HG03196 (cell line): Measurements from ENCODE around the gene FARS2.
"Not testable (repeated sequence)": the region's sequence is repeated elsewhere in the genome, so short reads cannot be mapped to it uniquely, and the experiment has no call there.

Source experiments
- ATAC-seq: cut with Tn5 transposase; IDR thresholded peaks from one replicate; pipeline ENCODE4 v1.9.1; 2021; ENCODE audit not compliant: unreplicated experiment

The FARS2 gene

DNA sequence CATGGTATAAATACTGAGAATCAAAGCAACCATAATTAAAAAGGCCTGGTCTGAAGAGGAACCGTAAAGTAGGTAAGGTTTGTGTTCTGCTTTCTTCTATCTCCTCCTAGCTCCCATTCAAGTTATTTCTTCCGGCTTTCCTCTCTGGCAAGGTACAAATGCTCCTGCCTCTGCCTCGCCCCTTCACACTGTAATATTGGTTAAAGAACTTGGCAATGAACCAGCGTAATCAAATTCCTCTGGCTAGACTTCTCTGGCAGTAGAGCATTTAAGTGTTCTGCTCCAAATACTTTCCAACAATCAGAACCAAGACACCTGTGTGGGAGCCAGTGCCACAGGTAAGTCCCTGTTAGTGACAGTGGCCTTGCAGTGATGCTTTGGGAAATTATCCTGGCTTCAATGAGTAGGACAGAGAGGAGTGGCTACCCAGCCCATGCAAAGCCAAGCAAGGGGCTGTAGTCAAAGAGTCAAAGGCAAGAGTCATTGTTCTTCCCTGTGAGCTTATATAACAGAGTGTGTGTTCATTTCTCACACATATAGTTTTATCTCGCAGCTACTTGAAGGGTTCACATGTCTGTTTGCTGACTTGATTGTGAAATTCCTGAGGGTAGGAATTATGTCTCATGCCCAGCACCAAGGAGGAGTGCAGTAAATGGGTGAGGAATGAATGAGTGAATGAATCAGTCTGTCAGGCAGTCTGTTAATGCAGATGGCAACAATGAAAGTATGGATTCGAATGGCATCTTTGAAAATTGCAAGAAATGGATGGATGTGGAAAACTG, 416.1 kb downstream of the FARS2 start:
- no peak for ATAC-seq

DNA sequence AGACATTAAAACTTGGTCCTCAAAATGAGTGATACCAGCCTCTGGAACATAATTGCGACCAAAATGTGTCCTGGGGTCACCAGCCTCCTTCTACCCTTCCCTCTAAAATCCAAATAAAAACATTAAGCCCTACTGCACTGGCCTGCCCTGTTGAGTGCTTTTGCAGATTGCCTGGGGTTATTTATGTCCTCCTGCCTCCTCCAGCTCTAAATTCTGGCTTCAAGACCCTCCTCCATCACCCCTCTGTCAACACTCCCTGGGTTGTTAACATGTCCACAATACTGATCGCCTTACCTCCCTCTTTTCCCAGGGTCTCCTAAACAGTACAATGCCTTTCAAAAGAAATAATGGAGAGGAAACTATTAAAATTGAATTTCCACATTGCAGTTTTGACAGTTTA, 418.0 kb downstream of the FARS2 start:
- ATAC-seq = no peak

DNA sequence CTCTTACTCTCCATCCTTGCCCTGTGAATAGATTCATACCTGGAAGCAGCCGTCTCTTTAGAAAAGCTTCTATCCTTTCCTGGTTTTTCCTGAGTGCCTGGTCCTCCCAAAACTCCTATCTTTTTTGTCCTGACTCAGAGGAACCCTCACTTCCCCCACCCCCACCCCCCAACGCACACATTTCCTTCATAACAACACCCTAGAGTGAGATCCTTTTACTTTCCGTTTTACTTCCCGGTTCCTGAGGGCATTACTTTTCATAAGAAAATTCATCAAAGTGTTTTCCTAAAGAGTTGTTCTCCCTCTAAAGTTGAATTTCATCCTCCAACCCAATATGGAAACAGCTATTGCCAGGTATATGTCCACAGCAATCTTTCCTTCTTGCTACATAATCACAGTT, 418.4 kb downstream of the FARS2 start:
- ATAC-seq = no peak

DNA sequence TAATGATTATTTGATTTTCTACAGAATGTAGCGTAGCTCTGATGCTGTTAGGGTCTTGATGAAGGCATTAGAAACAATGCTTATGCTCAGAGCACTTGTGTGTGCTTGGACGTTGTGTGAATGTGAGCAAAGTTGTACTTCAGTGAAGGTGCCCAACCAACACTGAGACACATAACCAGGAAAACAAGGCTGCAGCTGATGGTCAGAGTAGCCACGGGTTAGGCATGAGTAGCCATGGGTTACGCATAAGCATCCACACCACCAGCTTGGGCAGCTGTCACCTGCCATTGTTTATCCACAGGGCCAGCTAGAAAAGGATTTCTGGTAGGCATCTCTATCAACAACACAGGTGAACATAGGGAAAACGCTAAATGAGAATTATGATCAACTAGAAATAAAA, 418.8 kb downstream of the FARS2 start:
- no peak for ATAC-seq

DNA sequence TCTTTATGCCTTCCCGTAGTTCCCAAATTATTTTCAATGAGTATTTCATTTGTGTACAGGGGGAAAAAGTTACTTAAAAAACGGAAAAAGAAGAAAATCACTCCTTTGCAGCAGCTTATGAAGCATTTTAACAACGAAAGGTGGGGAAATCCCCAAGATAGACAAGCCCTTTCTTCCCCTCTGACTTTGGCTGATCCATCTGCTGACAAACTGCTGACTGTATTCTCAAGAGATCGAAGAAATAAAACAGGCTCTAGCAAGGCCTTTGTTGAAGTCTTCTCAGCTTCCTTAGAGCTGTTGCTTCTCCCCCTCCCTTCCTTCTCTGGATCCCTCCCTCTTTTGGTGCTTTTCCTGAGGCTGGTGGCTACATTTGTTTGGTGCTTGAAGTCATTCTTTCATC, 420.2 kb downstream of the FARS2 start:
- no peak for ATAC-seq

DNA sequence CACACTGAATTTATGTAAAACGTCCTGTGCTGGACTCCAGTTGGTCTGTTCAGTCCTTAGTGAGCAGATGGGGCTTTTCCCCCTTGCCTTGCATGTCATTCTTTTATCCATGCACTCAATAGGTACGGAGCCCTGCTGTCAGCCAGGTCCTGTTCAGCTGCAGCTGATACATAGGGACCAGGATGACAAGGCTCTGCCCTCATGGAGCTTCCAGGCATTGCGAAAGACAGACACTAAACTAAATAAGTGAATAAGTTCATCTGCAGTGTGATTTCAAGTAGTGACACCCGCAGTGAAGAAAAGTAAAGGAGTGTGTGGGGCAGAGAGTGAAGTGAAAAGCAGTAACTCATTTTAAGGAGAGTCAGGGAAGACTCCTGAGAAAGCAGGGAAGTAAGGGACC, 421.2 kb downstream of the FARS2 start:
- ATAC-seq = no peak

DNA sequence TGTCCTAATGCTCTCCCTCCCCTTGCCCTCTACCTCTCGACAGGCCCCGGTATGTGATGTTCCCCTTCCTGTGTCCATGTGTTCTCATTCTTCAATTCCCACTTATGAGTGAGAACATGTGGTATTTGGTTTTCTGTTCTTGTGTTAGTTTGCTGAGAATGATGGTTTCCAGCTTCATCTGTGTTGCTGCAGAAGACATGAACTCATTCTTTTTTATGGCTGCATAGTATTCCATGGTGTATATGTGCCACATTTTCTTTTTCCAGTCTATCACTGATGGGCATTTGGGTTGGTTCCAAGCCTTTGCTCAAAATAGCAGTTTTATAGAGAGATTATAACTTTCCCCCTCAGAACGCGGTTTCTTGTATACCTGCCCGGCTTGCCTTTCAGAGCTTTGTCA, 422.4 kb downstream of the FARS2 start:
- not testable (repeated sequence) for ATAC-seq

DNA sequence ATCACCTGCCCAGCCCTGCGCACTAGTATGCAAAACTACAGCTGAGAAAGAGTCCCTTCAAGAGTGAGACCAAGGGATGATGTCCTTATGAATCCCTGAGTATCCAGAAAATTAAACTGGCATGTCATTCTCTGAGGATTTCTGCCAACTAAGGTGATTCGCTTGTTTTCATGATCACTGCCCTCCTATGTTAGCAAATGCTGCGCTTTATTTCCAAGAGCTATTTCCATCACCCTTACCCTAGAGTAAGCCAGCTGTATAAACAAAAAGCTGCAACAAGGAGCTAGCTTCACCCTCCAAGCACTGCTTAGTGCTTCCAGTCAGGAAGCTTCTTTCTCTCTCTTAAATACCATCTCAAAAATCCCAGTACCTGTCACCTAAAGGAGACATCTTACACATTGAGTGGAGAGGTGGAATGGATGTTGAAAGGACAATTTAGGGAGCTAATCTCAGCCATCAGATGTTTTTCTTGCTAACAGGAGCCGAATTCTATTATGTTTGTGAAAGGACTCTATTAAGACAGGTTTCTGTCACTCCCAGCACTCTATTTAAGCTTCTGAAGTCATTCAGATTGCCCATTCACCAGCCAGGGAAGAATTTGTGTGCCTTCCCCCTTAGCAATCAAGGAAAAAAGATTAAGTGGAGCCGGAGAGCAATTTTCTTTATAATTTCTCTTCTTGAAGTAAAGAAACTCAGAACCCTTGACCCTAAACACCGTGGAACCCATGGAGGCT, 423.2 kb downstream of the FARS2 start:
- no peak for ATAC-seq

DNA sequence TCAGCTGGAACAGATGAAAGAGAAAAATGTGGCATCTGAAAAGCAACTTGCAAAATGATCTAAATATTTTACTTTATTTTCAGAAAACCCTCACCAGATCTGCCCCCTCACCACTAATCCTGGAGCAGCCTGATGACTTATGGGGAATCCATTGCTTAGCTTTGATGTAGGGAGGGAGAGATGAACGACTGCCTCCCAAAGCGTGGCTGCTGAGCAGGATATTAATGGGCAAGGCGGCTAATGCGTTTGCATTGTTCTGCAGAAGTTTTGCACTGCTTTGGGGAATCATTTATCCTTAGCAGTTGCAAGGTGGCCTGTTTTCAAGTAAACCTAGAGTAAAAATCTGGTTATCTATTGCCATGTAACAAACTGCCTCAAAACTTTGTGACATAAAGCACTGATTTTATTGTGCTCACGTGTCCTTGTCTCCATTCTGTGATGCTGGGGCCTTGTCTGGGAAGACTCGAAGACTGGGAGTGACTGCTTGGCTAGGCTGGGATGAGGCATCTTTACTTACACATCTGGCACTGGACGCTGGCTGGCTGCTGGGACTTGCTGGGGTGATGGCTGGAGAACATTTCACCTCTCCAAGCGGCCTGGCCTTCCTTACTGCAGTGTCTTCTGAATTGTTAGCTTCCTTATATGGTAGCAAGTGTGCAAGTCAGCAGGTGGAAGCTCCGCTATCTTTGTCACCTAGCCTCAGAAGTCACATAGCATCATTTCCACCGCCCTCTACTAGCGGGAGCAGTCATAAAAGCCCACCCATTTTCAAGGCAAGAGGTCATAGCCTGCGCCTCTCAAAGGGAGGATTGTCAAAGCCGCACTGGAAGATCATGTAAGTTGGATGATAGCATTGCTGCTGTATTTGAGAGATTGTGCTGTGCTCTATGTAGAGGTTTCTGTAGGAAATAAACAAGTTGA, 432.2 kb downstream of the FARS2 start:
- no peak for ATAC-seq

DNA sequence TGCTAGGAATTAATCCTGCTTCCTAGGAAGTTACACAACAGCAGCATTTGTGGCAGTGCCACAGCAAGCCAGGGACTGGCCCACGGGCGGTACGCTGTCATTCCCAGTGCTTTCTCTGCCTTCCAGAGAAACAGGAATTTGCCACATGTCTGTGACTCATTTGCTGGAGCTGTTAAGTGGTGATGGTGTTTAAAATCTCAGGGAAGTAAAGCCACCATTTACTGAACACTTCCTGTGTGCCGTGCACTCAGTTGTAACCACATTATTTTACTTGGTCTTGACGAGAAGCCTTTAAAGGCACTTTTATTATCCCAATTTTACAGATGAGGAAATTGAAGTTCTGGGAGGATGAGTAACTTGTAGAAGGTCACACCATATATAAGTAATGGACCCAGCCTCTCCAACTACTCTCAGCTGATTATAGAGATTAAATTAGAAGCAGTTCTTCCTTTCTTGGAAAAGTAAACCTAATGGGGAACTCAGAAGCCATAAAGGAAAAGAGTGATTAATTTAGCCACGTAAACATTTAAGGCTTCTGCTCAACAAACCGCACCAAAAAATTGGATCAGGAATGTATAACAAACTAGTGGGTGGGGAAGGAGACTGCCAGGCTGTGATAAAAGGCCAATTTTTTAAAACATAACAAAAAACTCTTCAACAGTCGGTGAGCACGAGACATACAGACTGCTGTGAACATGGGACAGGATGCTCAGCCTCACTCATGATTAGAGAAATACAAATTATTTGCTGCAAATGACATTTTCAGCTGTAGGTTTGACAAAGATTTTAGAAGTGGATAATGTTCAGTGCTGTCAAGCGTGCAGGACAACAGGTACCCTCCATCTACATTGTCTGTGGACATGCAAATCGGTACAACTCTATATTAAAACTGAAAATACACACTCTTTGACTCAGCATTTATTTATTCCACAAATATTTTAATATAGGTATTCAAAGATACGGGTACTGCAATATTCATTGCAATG, 434.2 kb downstream of the FARS2 start:
- ATAC-seq = no peak

DNA sequence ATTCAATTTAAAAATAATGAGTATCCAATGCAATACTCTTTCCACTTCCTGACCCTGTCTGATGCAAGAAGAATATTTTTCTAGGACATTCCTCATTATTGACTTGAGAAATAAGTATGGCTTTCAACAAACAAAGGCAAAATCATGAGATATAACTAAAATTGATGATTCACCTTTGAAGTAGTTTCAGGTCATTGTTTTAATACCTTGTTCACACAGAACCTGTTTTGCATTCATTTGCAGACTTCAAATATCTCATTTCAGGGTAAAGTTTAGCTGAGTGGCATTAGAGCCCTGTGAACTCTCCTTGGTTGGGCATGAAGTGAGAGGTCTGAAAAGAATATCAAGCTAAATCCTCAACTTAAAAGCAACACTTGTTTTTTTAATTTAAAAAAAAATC, 436.2 kb downstream of the FARS2 start:
- no peak for ATAC-seq

DNA sequence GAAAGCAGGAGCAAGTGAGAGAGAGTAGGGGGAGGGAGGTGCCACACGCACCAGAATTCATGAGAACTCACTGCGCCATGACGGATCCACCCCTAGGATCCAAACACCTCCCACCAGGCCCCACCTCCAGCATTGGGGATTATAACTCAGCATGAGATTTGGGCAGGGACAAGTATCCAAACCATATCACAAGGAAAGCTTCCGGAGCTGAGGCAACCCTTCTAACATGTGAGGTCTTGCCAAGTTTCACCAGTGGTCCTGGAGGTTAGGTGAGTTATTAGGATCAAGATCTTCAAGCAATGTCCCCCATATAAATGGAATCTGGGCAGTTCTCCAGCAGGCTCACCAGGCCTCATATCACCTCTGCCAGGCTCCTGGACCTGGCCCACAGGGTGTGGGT, 437.0 kb downstream of the FARS2 start:
- ATAC-seq = no peak

DNA sequence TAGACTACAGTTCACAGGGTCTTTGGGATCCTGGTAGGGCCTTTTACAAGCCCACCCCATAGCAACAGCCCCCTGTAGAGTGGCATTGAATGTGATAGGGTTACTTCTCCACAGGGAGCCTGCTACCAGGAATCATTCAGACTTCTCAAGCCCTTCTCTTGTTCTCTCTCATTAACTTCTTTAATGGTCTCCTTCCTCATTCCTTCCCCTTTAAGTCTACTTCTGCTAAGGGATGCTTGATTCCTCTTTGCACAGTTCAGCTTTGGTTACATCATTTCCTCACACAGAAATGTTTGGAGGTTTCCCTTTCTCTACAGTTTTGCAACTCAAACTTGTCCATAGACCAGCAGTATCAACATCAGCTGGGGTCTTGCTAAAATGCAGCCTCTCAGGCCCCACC, 437.8 kb downstream of the FARS2 start:
- ATAC-seq = not testable (repeated sequence)

DNA sequence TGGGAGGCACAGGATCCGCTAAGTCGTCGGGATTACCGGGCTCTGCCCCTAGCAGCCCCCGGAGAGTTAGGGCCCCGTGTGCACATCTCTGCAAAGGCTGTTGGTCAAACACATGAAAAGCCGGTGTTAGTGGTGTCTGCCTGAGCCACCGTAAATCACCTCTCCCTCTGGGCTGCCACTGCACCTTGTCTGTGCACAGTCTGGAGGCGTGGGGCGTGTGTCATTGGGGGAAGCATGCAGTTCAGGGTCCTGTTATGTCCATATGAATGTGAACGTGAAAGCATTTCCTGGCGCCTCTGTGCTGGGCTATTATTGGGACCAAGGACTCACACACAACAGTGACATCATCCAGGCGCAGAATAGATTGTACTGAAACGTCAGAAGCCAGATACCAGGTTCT, 439.9 kb downstream of the FARS2 start:
- no peak for ATAC-seq

DNA sequence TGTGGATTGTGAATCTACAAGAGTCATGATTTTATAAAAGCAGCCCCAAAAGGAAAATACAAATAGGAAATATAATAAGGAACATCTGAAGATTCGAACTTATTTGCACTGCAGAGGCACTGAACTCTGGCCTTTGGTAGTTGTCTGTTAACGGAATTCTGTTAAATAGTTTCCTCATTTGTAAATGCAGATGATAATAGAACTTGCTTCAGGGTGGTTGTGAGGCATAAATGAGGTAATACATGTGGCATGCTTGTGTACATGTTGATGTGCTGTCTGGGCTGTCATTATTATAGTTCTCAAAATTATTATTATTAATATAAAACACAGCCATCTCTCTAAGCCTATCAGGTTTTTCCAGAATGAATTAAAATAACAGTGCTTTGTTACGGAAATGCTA, 443.4 kb downstream of the FARS2 start:
- no peak for ATAC-seq

DNA sequence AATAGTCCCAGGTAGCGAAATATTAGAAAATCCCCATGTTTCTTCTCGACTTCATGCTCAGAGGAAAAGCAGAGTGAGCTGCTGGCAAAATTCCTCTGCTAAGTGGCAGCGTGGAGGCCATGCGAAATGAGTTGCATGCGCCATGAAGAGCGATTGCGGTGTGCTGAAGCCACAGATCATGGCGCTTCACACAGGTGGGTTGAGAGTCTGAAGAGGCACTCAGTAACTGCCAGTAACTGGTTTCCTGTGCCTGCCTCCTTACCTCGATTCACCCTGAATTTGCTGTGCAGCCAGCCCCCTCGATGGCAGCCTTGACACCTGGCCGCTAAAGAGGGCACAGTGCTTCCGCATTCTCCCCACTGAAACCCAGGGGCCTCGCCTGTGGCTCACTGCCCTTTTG, 443.9 kb downstream of the FARS2 start:
- no peak for ATAC-seq

DNA sequence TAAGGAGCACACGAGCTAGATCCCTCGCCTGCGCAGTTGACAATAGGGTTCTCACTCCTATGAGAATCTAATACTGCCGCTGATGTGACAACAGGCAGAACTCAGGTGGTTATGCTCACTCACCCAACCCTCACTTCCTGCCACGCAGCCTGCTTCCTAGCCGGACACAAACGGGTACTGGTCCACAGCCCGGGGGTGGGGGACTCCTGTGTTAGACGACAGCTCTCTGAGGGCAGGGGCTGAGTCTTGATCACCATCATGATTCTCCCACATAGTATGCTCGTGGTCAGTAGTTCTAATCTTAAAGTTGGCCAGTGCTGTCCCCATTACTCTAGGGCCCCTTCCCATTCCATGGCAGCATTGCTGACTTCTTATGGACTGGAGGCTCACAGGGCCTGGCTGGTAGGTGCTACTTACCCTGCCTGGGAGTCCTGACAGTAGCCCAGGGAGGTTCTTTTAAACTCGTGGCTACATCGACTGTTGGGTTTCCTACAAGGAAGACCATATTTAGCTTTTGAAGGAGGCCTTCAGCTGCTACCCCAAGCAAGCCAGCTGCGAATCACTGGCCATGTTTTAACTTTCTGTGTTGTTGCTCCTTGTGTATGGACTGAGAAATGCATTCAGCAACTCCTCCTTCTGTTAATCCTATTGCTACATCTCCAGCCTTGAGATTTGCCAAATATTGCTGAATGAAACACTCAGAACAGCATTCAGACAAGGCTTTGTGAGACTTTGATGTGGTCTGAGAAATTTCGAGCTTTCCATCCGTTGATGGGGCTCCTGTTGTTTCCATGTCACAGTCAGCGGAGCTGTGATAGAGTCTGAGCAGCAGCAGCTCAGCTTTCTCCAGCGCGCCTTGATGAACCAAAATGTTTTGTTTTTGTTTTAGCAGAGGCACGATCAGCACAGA, 445.1 kb downstream of the FARS2 start:
- no peak for ATAC-seq

DNA sequence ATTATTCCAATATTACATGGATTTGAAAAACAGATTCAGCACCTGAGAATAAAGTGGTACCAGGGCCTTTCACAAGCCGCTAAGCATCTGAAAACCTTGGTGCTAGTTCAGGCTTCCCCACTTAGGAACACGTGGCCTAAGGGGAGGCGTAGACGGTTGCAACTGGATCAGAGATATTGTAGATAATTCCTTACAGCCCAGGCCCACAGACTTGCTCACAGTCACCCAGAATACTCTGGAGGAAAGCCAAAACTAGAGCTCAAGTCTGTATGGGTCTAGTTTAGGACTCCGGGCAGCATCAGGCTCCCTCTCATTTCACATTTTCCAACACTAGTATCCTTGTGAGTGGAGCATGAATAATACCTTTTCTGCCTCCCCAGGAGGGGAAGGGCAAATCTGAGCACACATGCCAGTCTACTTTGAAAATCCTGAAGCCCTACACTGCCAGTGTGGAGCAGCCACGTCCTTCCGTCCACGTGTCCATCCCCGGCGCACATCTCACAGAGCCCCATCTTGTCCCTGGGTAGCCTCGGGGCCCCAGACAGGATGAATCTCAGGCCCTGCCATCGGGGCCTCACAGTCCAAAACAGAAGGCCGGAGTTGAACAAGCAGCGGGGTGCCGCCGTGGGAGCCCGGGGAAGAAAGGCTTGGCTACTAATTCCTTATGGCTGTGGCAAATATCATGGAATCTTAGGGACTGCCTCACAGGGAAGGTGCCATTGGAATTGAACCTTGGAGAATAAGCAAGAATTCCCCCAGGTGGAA, 446.1 kb downstream of the FARS2 start:
- ATAC-seq = no peak

DNA sequence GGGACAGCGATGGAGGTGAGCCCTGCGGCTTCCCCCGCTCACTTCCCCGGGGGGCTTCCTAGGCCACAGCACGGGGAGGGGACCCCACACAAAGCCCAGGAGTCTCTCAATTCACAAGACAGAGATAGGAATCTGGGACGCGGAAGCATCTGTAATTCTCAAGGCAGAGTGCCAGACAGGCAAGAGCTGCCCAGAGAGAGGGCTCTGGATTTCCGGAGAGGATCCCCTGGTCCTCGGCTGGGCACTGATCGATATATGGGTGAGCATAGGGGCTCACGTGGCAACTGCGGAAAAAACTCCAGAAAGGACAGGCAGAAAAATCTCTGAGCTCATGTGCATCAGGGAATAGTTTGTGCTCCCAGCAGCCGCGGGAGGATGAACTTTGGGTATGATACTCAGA, 449.2 kb downstream of the FARS2 start:
- no peak for ATAC-seq
